Body of pancreas (tissue), 4 donors: ENCODE measurements around the gene PHF21A.

ENCODE experiments used
- POLR2A ChIP-seq, 3 donors: fragments of 450-650 bp; IDR thresholded peaks; one replicate each; pipeline ENCODE4 v1.6.1; 2016; ENCODE audit warnings: antibody characterized with exemption in 3 of 3, mild to moderate bottlenecking in 2 of 3
- TF ChIP-seq, protein P1 (sequence below), 7 experiments: fragments of 450-650 bp in 4 of 7; fragments of 200-600 bp in 3 of 7; sonication (generic) in 3 of 7; IDR thresholded peaks; one replicate each; pipeline ENCODE4 v1.5.1; 2016 to 2019; ENCODE audit warnings: antibody characterized with exemption in 7 of 7

DNA sequence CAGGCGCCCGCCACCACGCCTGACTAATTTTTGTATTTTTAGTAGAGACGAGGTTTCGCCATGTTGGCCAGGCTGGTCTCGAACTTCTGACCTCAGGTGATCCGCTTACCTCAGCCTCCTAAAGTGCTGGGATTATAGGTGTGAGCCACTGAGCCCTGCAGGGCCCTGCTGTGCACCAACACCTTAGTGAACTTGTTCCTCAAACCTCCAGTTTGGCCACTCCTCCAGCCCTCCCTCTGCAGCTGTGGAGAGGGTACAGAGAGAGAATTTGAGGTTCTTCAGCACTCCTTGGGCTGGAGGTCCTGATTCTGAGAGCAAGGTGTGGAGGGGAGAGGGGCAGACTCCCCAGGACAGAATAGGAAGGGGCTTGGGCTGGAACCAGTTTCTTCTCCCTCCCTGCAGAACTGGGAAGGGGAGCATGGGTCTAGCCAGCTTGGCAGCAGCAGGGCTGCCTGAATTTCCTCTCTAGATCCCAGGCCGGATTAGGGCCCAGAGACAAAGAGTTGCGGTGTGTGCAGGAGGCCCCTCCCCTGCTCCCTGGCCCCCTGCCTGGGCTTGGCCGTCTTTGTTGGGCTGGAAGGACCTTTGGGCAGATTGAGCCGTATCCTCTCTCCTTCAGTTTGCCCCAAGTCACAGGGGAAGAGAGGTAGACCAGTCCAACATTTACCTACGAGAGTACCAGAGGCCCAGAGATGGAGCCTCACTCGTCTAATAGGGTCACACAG, 201.3 kb downstream of the PHF21A start:
- TF ChIP-seq, protein P1, sequence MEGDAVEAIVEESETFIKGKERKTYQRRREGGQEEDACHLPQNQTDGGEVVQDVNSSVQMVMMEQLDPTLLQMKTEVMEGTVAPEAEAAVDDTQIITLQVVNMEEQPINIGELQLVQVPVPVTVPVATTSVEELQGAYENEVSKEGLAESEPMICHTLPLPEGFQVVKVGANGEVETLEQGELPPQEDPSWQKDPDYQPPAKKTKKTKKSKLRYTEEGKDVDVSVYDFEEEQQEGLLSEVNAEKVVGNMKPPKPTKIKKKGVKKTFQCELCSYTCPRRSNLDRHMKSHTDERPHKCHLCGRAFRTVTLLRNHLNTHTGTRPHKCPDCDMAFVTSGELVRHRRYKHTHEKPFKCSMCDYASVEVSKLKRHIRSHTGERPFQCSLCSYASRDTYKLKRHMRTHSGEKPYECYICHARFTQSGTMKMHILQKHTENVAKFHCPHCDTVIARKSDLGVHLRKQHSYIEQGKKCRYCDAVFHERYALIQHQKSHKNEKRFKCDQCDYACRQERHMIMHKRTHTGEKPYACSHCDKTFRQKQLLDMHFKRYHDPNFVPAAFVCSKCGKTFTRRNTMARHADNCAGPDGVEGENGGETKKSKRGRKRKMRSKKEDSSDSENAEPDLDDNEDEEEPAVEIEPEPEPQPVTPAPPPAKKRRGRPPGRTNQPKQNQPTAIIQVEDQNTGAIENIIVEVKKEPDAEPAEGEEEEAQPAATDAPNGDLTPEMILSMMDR (IDR thresholded peaks at IDR 0.05), result no peak
- TF ChIP-seq POLR2A (IDR thresholded peaks at IDR 0.05), result no peak
